DOHH2 (cell line): ENCODE measurements around the gene BNIPL.

Source experiments
- H3F3A ChIP-seq: fragments of 200-600 bp; sonication (generic), shearing (Covaris generic); 2 replicates; pipeline ENCODE4 v1.6.0; 2016; ENCODE audit warnings: antibody characterized with exemption, mild to moderate bottlenecking; ENCODE audit not compliant: control insufficient read depth, insufficient read depth
- H3K27ac ChIP-seq: fragments of 200-600 bp; sonication (generic); 2 replicates; pipeline ENCODE4 v1.5.1; 2014; ENCODE audit warnings: low read depth, mild to moderate bottlenecking, low read length, moderate library complexity
- H3K27me3 ChIP-seq: fragments of 200-600 bp; sonication (generic); 2 replicates; pipeline ENCODE4 v1.6.1; 2014; ENCODE audit warnings: mild to moderate bottlenecking, low read length, mixed read lengths; ENCODE audit not compliant: control insufficient read depth
- H3K36me3 ChIP-seq: fragments of 200-600 bp; sonication (generic); 2 replicates; pipeline ENCODE4 v1.6.1; 2014; ENCODE audit warnings: mild to moderate bottlenecking, low read length, moderate library complexity, mixed read lengths; ENCODE audit not compliant: control insufficient read depth
- H3K4me1 ChIP-seq: fragments of 200-600 bp; sonication (generic); 2 replicates; pipeline ENCODE4 v1.6.1; 2014; ENCODE audit warnings: mild to moderate bottlenecking, low read length, mixed read lengths; ENCODE audit not compliant: control insufficient read depth
- H3K4me2 ChIP-seq: fragments of 200-600 bp; sonication (generic); 2 replicates; pipeline ENCODE4 v1.6.0; 2014; ENCODE audit warnings: mild to moderate bottlenecking, low read length, moderate library complexity
- H3K4me3 ChIP-seq: fragments of 200-600 bp; sonication (generic); 2 replicates; pipeline ENCODE4 v1.5.1; 2014; ENCODE audit warnings: mild to moderate bottlenecking, low read length, mixed read lengths
- H3K79me2 ChIP-seq: fragments of 200-600 bp; sonication (generic); 2 replicates; pipeline ENCODE4 v1.6.1; 2014; ENCODE audit warnings: mild to moderate bottlenecking, low read length, mixed read lengths; ENCODE audit not compliant: control insufficient read depth
- H3K9me2 ChIP-seq: fragments of 200-600 bp; sonication (generic); replicated peaks from 2 replicates; pipeline ENCODE4 v1.6.1; 2014; ENCODE audit warnings: mild to moderate bottlenecking, low read length, mixed read lengths; ENCODE audit not compliant: control insufficient read depth
- H3K9me3 ChIP-seq: fragments of 200-600 bp; sonication (generic); 2 replicates; pipeline ENCODE4 v1.6.1; 2014; ENCODE audit warnings: antibody characterized with exemption, low read length, mixed read lengths; ENCODE audit not compliant: control insufficient read depth, insufficient read depth
- H4K20me1 ChIP-seq: fragments of 200-600 bp; sonication (generic); 2 replicates; pipeline ENCODE4 v1.6.0; 2014; ENCODE audit warnings: low read depth, mild to moderate bottlenecking, antibody characterized with exemption, low read length, moderate library complexity; ENCODE audit not compliant: control insufficient read depth, insufficient read depth
- CTCF ChIP-seq: fragments of 200-600 bp; sonication (generic); IDR thresholded peaks from one replicate; pipeline ENCODE4 v1.5.1; 2014; ENCODE audit warnings: antibody characterized with exemption, mild to moderate bottlenecking, low read depth, low read length; ENCODE audit not compliant: poor library complexity, severe bottlenecking
- EZH2phosphoT487 ChIP-seq: fragments of 200-600 bp; sonication (generic); IDR thresholded peaks from 2 replicates; pipeline ENCODE4 v1.6.1; 2017; ENCODE audit warnings: borderline replicate concordance, mild to moderate bottlenecking, antibody characterized with exemption, low read length, moderate library complexity, mixed read lengths

The BNIPL gene

GRCh38 chr1:150994248-150994647 is 42.1 kb upstream of the BNIPL start:
- TF ChIP-seq CTCF = no peak
- no peak for TF ChIP-seq EZH2phosphoT487
- Histone ChIP-seq H3K9me3 (no peaks in the 10 kb centered on the region), H3K36me3 (no peaks in the 10 kb centered on the region), H3K4me3 (no peak overlapping the region), H3K9me2 (no peaks in the 10 kb centered on the region), H3K27me3 (no peaks in the 10 kb centered on the region), H3K4me2 (no peak overlapping the region), H3K4me1 (no peaks in the 10 kb centered on the region), H4K20me1 (no peaks in the 10 kb centered on the region), H3F3A (no peaks in the 10 kb centered on the region), H3K27ac (no peak overlapping the region), H3K79me2 (no peaks in the 10 kb centered on the region)

- H3K27me3 ChIP-seq = no peaks in the 10 kb centered on the region
- no peaks in the 10 kb centered on the region for H3F3A ChIP-seq
- no peaks in the 10 kb centered on the region for H3K9me2 ChIP-seq
- TF ChIP-seq EZH2phosphoT487 (no peak), CTCF (no peak)
- no peaks in the 10 kb centered on the region for H4K20me1 ChIP-seq
- H3K79me2 ChIP-seq = no peaks in the 10 kb centered on the region
- H3K4me2 ChIP-seq = no peak overlapping the region
- H3K9me3 ChIP-seq = no peaks in the 10 kb centered on the region
- no peaks in the 10 kb centered on the region for H3K36me3 ChIP-seq
- H3K27ac ChIP-seq = no peak overlapping the region
- no peak overlapping the region for H3K4me3 ChIP-seq
- no peaks in the 10 kb centered on the region for H3K4me1 ChIP-seq
These were observed 40.9 kb upstream of the BNIPL start for GRCh38 chr1:150995460-150995859.

- H3K79me2 ChIP-seq = no peaks in the 10 kb centered on the region
- no peaks in the 10 kb centered on the region for H3K9me3 ChIP-seq
- no peak overlapping the region for H3K4me2 ChIP-seq
- no peaks in the 10 kb centered on the region for H3K9me2 ChIP-seq
- H4K20me1 ChIP-seq = no peaks in the 10 kb centered on the region
- no peaks in the 10 kb centered on the region for H3K4me1 ChIP-seq
- TF ChIP-seq EZH2phosphoT487 = no peak
- peak; percentile 73 for TF ChIP-seq CTCF
- no peaks in the 10 kb centered on the region for H3K27me3 ChIP-seq
- H3F3A ChIP-seq = no peaks in the 10 kb centered on the region
- no peak overlapping the region for H3K27ac ChIP-seq
- H3K36me3 ChIP-seq = no peaks in the 10 kb centered on the region
- H3K4me3 ChIP-seq = no peak overlapping the region
These were observed 40.5 kb upstream of the BNIPL start for GRCh38 chr1:150995896-150996295.
